Measurements from ENCODE around the gene NRIP3.
"Not testable (repeated sequence)": the region's sequence is repeated elsewhere in the genome, so short reads cannot be mapped to it uniquely, and the experiment has no call there.

Gene NRIP3

DNA sequence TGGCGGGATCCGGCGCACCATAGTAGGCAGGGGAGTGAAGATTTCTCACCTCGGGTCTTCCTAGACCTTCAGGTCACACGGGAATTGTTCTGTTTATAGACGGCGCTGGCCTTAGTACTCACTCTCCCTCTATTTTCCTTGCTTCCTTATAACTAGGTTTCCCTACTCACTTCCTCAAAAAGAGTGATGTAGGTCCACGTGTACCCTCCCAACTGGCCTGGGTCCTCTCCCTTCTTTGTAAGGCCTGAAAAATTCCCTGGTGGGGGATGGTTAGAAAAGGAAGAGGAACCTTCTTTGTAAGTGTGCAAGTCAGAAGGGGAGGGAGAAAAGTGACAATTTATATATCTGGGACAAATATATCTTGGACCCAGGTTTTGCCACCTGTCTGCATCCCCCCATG lies 36.6 kb downstream of the NRIP3 start:
- DNase-seq = no peak

DNA sequence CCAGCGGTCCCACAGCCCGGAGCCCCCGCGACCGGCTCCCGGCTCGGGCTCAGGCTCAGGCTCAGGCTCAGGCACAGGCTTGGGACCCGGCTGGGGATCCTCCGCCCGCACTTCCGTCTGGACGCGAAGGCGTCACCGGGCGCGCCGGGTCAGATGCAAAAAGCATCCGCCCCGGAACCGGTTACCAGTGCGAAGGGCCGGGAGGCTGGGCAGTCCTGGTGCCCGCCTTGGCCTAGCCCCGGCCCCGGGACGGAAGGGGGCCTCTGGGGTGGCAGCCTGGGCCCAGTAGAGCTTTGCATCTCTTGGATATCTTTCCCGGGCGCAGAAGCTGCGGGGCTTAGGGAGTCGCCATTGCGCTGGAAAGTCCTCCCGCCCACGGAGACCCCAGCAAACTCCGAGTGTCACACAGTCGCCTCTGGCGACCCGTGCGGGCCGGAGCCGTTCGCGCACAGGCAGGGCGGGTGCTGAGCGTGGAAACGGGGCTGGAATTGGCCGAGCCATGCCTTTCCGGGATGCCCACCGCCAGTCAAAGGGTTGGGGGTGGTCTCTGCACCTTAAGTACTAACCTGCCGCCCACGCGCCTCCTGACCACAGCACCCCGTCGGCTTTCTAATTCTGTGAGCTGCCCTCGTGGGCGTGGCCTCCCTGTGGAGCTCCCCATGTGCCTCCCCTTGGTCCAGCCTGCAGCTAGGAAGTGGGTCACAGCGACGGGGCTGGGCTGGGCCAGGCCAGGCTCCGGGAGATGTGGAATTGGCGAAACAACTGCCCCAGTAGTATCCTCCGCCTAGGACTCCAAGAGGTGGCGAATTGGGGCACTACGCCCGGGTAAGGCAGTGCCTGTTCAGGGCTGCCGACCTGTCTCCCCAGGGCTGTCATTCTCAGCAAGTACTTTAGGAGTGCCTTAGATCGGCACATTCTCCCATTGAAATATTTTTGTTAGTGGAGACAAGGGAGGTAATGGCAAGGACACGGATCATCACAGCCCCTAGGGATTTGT lies 39.2 kb downstream of the NRIP3 start, which contains the start of gene TMEM9B:
TMEM9B (minus strand) TSS at position 119 of the 997 bp plus-strand sequence. CDS start 129 bp downstream, outside the sequence.
- peak; percentile 86 for DNase-seq

GRCh38 chr11:8963569-8964323 lies 40.1 kb downstream of the NRIP3 start:
- peak; percentile 80 for DNase-seq

DNA sequence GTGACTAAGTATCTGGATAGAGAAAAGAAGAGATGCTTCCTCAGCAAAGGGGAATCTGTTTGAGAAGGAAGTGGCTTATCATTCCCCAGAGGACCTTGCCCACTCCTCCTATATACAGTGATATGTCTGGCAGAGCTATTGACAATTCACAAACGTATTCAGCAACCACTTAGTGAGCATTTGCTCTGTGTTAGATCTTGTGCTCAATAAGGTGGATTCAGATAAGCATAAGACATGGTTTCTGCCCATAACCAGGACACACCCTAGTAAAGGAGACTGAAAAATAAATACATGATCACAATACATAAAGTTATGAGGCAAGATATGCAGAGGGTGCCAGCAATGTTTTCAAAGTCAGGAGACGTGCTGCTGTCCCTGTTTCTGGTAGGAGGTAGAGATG lies 41.0 kb downstream of the NRIP3 start:
- DNase-seq = no peak

- no peak for DNase-seq
These were observed 42.4 kb downstream of the NRIP3 start for GRCh38 chr11:8961401-8961800.

- peak; percentile 77 for DNase-seq
These were observed 44.1 kb downstream of the NRIP3 start for GRCh38 chr11:8959546-8960166.

DNA sequence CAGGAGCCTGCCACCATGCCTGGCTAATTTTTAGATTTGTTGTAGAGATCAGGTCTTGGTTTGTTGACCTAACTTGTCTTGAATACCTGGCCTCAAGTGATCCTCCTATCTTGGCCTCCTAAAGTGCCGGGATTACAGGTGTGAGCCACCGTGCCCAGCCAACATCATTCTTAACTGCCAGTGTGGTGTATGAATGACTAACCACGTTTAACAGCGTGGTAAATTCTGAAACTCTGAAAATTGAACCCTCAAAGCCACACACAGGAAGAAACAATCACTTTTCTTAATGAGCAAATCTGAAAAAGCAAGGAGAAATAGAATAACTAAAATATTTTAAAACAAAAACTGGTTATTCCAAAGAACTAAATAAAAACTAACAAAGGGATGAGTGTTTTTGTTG lies 46.9 kb downstream of the NRIP3 start:
- no peak for DNase-seq

DNA sequence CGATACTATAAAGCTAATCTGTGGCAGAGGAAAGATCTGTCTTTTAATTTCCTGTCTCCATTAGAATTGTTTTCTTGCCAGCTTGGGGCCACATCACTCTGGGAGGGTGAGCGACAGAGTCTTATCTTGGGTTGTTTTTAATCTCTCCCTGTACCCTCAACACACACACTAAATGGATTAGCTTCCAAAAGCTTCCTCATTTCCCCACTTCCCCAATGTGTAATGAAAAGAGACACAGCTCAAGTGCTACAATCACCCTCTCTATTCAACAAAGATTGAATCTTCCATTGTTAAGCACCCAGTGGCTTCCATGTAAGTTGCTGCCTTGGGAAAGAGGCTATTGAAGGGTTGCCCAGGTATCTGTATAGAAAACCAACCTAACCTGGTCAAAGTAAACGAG lies 54.9 kb downstream of the NRIP3 start:
- no peak for DNase-seq

- no peak for DNase-seq
These were observed 56.4 kb downstream of the NRIP3 start for GRCh38 chr11:8947230-8947943.

DNA sequence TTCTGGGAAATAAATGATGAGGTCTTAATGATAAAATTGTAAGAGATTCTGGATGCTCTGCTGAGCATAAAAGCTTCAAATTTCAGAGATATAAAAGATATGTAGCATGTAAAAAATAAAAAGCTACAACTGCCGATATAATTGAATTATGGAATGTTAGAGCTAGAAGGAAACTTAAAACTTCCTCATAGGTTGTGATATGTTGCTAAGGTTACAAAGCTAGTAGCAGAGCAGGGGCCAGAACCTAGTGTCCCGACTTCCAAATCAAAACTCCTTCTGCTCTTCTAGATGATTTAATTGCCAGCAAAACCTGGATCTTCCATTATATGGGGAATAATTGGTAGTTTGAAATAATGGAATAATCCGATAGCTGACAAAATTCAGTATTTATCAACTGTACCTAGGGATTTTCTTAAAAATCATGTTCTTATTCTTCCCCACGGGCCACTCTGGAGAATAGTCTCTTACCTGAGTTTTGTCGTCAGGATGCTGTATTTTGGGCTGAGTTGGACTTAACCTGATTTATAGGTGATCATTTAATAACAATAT lies 61.2 kb downstream of the NRIP3 start, which contains the start of gene ASCL3:
ASCL3 (minus strand) TSS at position 499 of the 549 bp plus-strand sequence. CDS start 4,855 bp downstream, outside the sequence.
- no peak for DNase-seq

DNA sequence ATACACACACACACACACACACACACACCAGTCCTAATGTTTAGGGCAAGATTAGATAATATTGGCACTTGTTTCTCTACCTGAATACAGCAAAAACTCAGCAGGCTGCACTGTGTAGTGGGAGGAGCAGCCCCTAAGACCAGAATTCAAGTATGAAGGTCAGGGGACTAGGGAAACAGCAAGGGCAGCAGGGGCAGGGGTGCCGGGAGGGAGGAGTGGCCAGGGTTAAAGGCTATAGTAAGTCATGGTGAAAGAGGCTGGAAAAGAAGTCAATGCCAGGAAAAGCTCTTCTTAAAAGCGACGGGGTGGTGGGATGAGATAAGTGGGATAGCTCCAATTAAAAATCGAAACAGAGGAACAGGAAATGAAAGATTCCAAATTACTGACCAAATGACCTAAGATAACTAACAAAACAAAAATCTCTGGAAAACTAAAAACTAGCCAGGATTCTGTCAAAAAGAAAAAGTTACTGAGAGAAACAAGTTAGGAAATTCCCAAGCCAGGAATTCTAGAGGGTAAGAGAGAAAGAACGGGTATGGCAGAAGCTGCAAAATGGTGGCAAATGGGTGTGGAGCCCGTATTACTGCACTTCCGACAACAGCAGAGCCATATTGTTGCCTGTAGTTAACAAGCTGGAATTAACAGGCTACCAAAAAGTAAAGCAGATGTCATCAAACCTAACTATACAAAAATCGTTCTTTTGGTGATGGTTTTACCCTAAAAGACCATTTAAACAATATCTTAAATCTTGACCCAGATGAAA lies 62.3 kb downstream of the NRIP3 start:
- DNase-seq = no peak

DNA sequence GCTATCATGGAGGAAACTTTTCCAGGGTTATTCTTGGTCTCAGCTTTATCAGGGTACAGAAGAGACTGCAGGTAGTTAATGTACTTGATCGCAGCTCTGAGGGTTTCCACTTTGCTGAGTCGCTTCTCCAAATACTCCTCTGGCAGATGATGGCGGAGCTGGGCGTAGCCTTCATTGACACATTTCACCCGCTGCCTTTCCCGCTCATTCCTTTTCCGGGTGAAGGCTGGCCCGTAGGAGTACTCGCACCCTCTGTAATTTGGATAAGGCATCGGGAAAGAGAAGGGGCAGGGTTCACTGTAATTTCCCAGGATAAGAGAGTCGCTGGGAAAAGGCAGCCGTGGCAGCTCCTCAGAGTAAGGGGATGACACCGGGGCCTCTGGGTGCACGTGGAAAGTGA lies 66.1 kb downstream of the NRIP3 start:
- no peak for DNase-seq

GRCh38 chr11:8937159-8937558 lies 66.6 kb downstream of the NRIP3 start:
- peak; percentile 33 for DNase-seq

- DNase-seq = not testable (repeated sequence)
These were observed 68.0 kb downstream of the NRIP3 start for GRCh38 chr11:8935789-8936188.

DNA sequence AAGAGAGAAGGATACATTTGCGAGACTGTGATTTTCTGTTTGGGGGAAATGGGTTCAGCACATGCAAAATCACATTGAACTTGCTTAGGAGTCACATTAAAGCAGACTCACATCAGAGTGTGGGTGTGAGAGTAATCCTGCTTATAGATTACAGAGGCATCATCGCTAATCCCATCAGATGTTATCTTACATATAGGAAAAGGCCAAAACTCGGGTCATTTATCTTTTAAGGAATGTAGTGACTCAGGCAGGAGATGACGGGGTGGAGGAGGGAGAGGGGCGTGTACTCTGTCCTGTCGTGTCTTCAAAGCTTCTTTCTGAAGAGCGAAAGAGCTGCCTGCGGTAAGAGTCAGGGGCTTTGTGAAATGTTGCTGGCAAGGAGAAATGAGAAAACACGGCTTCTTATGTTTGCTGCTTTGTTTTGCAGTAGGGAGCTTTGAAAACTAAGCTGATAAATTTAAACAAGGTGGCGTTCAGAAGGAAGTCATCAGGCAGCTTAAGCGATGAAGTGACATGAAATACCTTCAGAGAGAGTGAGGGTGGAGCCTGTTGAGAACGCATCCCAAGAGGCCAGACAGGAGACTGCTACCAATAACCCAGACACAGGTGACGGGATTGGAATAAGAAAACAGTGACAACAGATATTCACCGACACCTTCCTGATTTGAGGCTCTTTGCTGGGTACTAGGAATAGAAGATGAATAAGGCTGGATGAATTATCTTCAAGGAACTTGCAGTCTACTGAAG lies 68.9 kb downstream of the NRIP3 start:
- DNase-seq = no peak

DNA sequence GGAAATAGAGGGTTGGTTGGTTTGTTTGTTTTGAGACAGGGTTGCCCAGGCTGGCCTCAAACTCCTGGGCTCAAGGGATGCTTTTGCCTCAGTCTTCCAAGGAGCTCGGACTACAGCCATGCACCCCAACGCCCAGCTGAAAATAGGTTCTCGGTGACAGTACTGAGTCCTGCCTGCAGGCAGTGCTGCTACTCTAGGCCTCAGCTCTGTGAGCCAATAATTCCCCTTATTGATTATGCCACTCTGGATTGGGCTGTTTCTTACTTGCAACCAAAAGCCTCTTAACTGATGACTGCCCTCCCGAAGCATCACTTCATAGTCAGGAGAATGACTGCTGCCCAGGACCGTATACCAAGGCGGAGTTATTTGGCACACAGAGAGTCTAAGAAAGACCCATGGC lies 69.9 kb downstream of the NRIP3 start:
- no peak for DNase-seq

GRCh38 chr11:8932564-8933180 lies 71.1 kb downstream of the NRIP3 start, which contains the start of gene C11orf16:
Gene C11orf16, minus strand, starts transcription at chr11:8932947. Its CDS starts 639 bp downstream, at chr11:8932308.
- DNase-seq = no peak

Data from DMS79 treated with DMSO at 0.1 percent for 48 hours (cell line).